Measurements from ENCODE around the gene GTF3C1. TPM values are rescaled to one million over a fixed set of nuclear protein-coding genes. Genes with fewer than 3 reads are reported as not detected.
A peak's percentile ranks its signal among the peaks of the same experiment; 100 is the strongest.

GTF3C1 gene
- total and polyA plus RNA-seq, 4 donors, result 33.5 to 84.0 (median 67.5) TPM

DNA sequence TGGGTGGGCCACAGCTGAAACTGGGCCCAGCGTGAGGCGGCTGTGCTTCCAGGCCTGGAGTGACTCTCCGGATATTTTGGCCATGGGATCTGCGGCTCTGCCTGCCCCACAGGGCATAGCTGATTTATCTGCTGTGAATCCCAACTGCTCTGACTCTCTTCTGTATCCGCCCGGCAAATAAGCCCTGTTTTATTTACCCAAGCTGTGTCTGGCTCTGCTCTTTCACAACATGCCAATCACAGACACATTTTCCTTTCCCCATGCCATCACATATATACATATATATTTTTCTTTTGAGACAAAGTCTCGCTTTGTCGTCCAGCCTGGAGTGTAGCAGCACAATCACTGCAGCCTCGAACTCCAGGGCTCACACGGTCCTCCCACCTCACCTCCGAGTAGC is 33.3 kb downstream of the GTF3C1 start:
- DNase-seq (no peak), ATAC-seq (ENCODE audit: insufficient read depth, low FRiP score) (no peak)
- TF ChIP-seq, protein P1, sequence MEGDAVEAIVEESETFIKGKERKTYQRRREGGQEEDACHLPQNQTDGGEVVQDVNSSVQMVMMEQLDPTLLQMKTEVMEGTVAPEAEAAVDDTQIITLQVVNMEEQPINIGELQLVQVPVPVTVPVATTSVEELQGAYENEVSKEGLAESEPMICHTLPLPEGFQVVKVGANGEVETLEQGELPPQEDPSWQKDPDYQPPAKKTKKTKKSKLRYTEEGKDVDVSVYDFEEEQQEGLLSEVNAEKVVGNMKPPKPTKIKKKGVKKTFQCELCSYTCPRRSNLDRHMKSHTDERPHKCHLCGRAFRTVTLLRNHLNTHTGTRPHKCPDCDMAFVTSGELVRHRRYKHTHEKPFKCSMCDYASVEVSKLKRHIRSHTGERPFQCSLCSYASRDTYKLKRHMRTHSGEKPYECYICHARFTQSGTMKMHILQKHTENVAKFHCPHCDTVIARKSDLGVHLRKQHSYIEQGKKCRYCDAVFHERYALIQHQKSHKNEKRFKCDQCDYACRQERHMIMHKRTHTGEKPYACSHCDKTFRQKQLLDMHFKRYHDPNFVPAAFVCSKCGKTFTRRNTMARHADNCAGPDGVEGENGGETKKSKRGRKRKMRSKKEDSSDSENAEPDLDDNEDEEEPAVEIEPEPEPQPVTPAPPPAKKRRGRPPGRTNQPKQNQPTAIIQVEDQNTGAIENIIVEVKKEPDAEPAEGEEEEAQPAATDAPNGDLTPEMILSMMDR (IDR thresholded peaks at IDR 0.05; ENCODE audit: control extremely low read depth, extremely low read depth), result no peak
- peaks cover 0 to 43% (median 31%) of the 10 kb centered on the region in 4 donors for H3K36me3 ChIP-seq (ENCODE audit: control insufficient read depth in 4 of 4, insufficient read depth in 4 of 4, low read length in 4 of 4)
- H3K27ac ChIP-seq (ENCODE audit: low read depth in 1 of 2, low read length in 1 of 2), result peak overlapping the region in 1 of 2 donors; percentile 43
- WGBS, 2 donors, result 97% methylated on average over 11 of the region's 11 CpGs
- H3K4me3 ChIP-seq, result no peak overlapping the region
- peaks cover 0 to 3% (median 0%) of the 10 kb centered on the region in 4 donors for H3K9me3 ChIP-seq (ENCODE audit: control insufficient read depth in 4 of 4, insufficient read depth in 3 of 4, low read length in 3 of 4)
- no peak overlapping the region for H3K9ac ChIP-seq (ENCODE audit: insufficient read depth in 1 of 2, low read length in 2 of 2)
- no peaks in the 10 kb centered on the region for H3K27me3 ChIP-seq (ENCODE audit: control insufficient read depth in 3 of 3, insufficient read depth in 3 of 3, low read length in 2 of 3)
- peaks cover 0 to 6% (median 3%) of the 10 kb centered on the region in 5 donors for H3K4me1 ChIP-seq (ENCODE audit: control insufficient read depth in 5 of 5, insufficient read depth in 5 of 5, low read length in 5 of 5)

GRCh38 chr16:27515874-27516353 is 33.8 kb downstream of the GTF3C1 start:
- 93 to 98% methylated on average over 9 of the region's 9 CpGs for WGBS, 2 donors
- H3K4me3 ChIP-seq, result no peak overlapping the region
- H3K9ac ChIP-seq (ENCODE audit: insufficient read depth in 1 of 2, low read length in 2 of 2), result no peak overlapping the region
- DNase-seq (no peak), ATAC-seq (ENCODE audit: insufficient read depth, low FRiP score) (no peak)
- H3K4me1 ChIP-seq (ENCODE audit: control insufficient read depth in 5 of 5, insufficient read depth in 5 of 5, low read length in 5 of 5), result peaks cover 0 to 6% (median 0%) of the 10 kb centered on the region in 5 donors
- peaks cover 0 to 3% (median 0%) of the 10 kb centered on the region in 4 donors for H3K9me3 ChIP-seq (ENCODE audit: control insufficient read depth in 4 of 4, insufficient read depth in 3 of 4, low read length in 3 of 4)
- no peaks in the 10 kb centered on the region for H3K27me3 ChIP-seq (ENCODE audit: control insufficient read depth in 3 of 3, insufficient read depth in 3 of 3, low read length in 2 of 3)
- H3K27ac ChIP-seq (ENCODE audit: low read depth in 1 of 2, low read length in 1 of 2), result peak overlapping the region in 1 of 2 donors; percentile 43
- H3K36me3 ChIP-seq (ENCODE audit: control insufficient read depth in 4 of 4, insufficient read depth in 4 of 4, low read length in 4 of 4), result peaks cover 0 to 47% (median 33%) of the 10 kb centered on the region in 4 donors
- TF ChIP-seq, protein P1 (IDR thresholded peaks at IDR 0.05; ENCODE audit: control extremely low read depth, extremely low read depth), result no peak

DNA sequence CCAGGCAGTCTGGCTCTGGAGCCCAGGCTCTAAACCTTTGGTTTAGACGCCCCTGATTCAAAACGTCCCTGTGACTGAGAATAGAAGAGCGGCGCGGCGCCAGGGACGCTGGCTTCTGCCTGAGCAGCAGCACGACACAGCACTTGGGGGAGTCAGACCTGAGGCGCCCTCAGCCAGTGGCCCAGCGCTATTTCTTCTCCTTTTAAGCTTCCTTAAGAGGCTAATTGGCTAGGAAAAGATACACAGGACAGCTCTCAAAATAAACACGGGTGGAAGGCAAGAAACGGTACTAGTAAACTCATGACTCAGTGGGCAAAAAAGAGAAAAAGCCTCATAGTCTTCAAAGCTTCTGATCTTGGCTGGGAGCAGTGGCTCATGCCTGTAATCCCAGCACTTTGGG is 34.9 kb downstream of the GTF3C1 start:
- H3K36me3 ChIP-seq (ENCODE audit: control insufficient read depth in 4 of 4, insufficient read depth in 4 of 4, low read length in 4 of 4), result peaks cover 2 to 52% (median 38%) of the 10 kb centered on the region in 4 donors
- TF ChIP-seq, protein P1 (IDR thresholded peaks at IDR 0.05; ENCODE audit: control extremely low read depth, extremely low read depth), result no peak
- H3K4me3 ChIP-seq, result no peak overlapping the region
- no peak overlapping the region for H3K9ac ChIP-seq (ENCODE audit: insufficient read depth in 1 of 2, low read length in 2 of 2)
- H3K27ac ChIP-seq (ENCODE audit: low read depth in 1 of 2, low read length in 1 of 2), result peak overlapping the region in 1 of 2 donors; percentile 36
- ATAC-seq (ENCODE audit: insufficient read depth, low FRiP score), result no peak
- DNase-seq, result no peak
- no peaks in the 10 kb centered on the region for H3K4me1 ChIP-seq (ENCODE audit: control insufficient read depth in 5 of 5, insufficient read depth in 5 of 5, low read length in 5 of 5)
- no peaks in the 10 kb centered on the region for H3K27me3 ChIP-seq (ENCODE audit: control insufficient read depth in 3 of 3, insufficient read depth in 3 of 3, low read length in 2 of 3)
- 89 to 92% methylated on average over 12 of the region's 12 CpGs for WGBS, 2 donors
- peaks cover 0 to 3% (median 0%) of the 10 kb centered on the region in 4 donors for H3K9me3 ChIP-seq (ENCODE audit: control insufficient read depth in 4 of 4, insufficient read depth in 3 of 4, low read length in 3 of 4)

All from lung (tissue), 12 donors.